Vagina (tissue), 2 donors: Measurements from ENCODE around the gene SYNDIG1.

Experiments
- POLR2A ChIP-seq, 2 donors: fragments of 450-650 bp; IDR thresholded peaks; one replicate each; pipeline ENCODE4 v1.6.1; 2017; ENCODE audit warnings: antibody characterized with exemption in 2 of 2, mild to moderate bottlenecking in 2 of 2, moderate library complexity in 2 of 2
- POLR2AphosphoS5 ChIP-seq, 2 donors: sonication (generic); formaldehyde crosslinking; IDR thresholded peaks; one replicate each; pipeline ENCODE4 v1.9.0; 2017; ENCODE audit warnings: antibody characterized with exemption in 2 of 2, mild to moderate bottlenecking in 2 of 2, low read depth in 1 of 2; ENCODE audit not compliant: insufficient read depth in 1 of 2
- TF ChIP-seq, protein P1 (sequence below), 3 experiments: fragments of 450-650 bp in 2 of 3; fragments of 200-600 bp in 1 of 3; sonication (generic) in 1 of 3; IDR thresholded peaks; one replicate each; pipeline ENCODE4 v1.5.1; 2017 to 2019; ENCODE audit warnings: antibody characterized with exemption in 3 of 3, mild to moderate bottlenecking in 2 of 3, moderate library complexity in 2 of 3

DNA sequence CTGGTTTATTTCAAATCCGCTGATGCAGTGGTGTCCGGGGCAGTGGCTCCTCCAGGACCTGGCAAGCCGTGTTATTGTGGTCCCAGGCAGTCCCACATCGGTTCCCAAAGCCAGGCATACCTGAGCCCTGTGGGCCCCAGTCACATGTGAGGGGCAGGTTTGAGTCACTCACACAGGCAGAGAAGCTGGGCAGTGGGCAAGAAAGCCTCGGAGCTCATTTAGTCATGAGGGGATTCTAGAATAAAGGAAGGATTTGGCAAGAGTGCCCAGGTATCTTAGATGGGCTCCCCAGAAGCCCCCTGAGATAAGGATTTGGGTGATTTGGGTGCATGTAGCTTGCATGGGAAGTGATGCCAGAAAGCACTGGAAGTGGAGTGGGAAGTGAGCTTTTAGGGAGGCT lies 37.3 kb downstream of the SYNDIG1 start:
- TF ChIP-seq, protein P1, sequence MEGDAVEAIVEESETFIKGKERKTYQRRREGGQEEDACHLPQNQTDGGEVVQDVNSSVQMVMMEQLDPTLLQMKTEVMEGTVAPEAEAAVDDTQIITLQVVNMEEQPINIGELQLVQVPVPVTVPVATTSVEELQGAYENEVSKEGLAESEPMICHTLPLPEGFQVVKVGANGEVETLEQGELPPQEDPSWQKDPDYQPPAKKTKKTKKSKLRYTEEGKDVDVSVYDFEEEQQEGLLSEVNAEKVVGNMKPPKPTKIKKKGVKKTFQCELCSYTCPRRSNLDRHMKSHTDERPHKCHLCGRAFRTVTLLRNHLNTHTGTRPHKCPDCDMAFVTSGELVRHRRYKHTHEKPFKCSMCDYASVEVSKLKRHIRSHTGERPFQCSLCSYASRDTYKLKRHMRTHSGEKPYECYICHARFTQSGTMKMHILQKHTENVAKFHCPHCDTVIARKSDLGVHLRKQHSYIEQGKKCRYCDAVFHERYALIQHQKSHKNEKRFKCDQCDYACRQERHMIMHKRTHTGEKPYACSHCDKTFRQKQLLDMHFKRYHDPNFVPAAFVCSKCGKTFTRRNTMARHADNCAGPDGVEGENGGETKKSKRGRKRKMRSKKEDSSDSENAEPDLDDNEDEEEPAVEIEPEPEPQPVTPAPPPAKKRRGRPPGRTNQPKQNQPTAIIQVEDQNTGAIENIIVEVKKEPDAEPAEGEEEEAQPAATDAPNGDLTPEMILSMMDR (IDR thresholded peaks at IDR 0.05) = no peak
- no peak for TF ChIP-seq POLR2A (IDR thresholded peaks at IDR 0.05)
- no peak for TF ChIP-seq POLR2AphosphoS5 (IDR thresholded peaks at IDR 0.05; ENCODE audit: insufficient read depth in 1 of 2, low read depth in 1 of 2)
